Muscle of back (tissue), 13 donors: Measurements from ENCODE around the gene ACP4. TPM values are rescaled to one million over a fixed set of nuclear protein-coding genes. Genes with fewer than 3 reads are reported as not detected.
"Not testable (repeated sequence)": the region's sequence is repeated elsewhere in the genome, so short reads cannot be mapped to it uniquely, and the experiment has no call there.

ENCODE experiments used
- DNase-seq, 3 donors: peaks; one replicate each; pipeline versions ENCODE4 v3.0.0 to v3.0.0-alpha.2; 2013
- long read RNA-seq, 9 donors: transcript quantifications; one replicate each; lab custom pipeline, GENCODE V29; 2026
- polyA plus RNA-seq, 10 donors: library from polyadenylated mRNA; unstranded; fragments of 120-200 nt; gene quantifications; one replicate each; pipeline ENCODE4 v1.2.1, GENCODE V29; 2013; ENCODE audit not compliant: insufficient read length in 10 of 10

The ACP4 gene, protein sequence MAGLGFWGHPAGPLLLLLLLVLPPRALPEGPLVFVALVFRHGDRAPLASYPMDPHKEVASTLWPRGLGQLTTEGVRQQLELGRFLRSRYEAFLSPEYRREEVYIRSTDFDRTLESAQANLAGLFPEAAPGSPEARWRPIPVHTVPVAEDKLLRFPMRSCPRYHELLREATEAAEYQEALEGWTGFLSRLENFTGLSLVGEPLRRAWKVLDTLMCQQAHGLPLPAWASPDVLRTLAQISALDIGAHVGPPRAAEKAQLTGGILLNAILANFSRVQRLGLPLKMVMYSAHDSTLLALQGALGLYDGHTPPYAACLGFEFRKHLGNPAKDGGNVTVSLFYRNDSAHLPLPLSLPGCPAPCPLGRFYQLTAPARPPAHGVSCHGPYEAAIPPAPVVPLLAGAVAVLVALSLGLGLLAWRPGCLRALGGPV
- under 1 TPM in 4 of 10 donors, not detected in 6; 0.13 to 0.24 (median 0.16) TPM for polyA plus RNA-seq
- long read RNA-seq, donor 1: 0 reads
- long read RNA-seq, donor 2, partial matches to known transcripts: 25 of 25 reads
- long read RNA-seq, donor 2, other reads (novel, unspliced or antisense): 0 of 25 reads
- long read RNA-seq, donor 3: 0 reads
- long read RNA-seq, donor 4: 0 reads
- long read RNA-seq, donor 5: 0 reads
- long read RNA-seq, donor 6: 0 reads
- long read RNA-seq, donor 7: 0 reads
- long read RNA-seq, donor 8: 0 reads
- long read RNA-seq, donor 9: 0 reads

GRCh38 chr19:50790396-50790795 is at the start of gene ACP4:
TSS of gene ACP4 (plus strand) at chr19:50790415. CDS start at chr19:50790415, 0 bp downstream.
- no peak for DNase-seq

DNA sequence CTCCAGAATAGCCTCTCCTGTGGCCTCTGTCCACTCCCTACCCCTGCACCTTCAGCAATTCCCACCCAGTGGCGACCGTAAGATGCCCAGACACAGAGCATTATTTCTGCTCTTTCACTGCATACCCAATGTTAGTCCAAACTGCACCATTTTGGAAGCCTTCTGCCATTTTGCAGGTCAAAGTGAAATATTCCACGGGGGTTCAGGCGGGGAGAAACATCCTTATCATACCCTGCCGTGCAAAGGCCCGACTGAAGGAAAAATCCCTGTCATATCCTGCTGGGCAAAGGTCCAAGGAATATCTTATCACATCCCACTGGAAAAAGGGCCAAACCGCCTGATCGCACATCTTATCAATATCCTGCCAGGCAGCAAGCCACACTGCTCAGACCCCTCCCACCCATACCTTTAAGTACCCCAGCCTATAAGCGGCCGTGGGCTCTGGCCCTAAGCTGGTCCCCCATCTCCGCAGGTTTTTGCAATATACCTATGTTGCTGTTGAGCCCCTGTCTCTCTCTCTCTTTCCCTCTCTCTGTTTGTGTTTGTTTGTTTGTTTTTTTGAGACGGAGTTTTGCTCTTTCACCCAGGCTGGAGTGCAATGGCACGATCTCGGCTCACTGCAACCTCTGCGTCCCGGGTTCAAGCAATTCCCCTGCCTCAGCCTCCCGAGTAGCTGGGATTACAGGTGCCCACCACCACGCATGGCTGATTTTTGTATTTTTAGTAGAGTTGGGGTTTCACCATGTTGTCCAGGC is 48.9 kb upstream of the ACP4 start:
- DNase-seq: no peak

- DNase-seq: no peak
Observed at GRCh38 chr19:50743537-50743936, 46.7 kb upstream of the ACP4 start.

GRCh38 chr19:50745221-50745620 is 45.0 kb upstream of the ACP4 start:
- DNase-seq: no peak

- not testable (repeated sequence) for DNase-seq
Observed at GRCh38 chr19:50747141-50747540, 43.1 kb upstream of the ACP4 start.

DNA sequence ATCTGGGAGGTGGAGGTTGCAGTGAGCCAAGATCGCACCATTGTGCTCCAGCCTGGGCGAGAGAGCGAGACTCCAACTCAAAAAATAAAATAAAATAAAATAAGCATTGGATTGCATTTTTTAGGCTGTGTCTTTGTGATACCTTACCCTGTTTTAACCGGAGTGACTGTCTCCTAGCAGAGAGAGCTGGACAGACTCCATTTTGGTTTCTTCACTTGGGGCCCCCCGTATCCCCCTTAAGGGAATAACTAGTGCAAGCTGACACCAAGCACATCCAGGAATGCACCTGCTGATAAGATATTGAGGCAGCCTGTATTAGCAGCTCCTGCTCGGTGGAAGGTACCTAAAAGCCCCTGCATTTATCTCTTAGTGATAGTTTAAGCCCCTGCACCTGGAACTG is 40.7 kb upstream of the ACP4 start:
- no peak for DNase-seq

GRCh38 chr19:50750010-50750409 is 40.2 kb upstream of the ACP4 start:
- no peak for DNase-seq

DNA sequence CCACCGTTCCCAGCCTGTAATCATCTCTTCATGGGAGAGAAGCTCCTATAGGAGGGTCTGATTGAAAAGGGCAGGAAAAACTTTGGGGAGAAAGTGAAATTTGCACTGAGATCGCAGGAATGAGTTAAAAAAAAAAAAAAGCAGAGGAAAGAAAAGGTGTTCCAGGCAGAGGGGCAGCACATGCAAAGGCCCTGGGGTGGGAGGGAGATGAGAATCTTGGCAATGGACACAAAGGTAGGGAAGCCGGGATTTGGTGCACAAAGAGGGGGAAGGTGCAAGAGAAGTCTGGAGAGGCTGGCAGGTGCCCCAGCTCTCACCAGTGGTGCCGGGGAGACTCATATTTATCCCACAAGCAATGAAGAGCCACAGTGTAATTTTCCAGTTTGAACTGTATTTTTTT is 36.3 kb upstream of the ACP4 start:
- no peak for DNase-seq

DNA sequence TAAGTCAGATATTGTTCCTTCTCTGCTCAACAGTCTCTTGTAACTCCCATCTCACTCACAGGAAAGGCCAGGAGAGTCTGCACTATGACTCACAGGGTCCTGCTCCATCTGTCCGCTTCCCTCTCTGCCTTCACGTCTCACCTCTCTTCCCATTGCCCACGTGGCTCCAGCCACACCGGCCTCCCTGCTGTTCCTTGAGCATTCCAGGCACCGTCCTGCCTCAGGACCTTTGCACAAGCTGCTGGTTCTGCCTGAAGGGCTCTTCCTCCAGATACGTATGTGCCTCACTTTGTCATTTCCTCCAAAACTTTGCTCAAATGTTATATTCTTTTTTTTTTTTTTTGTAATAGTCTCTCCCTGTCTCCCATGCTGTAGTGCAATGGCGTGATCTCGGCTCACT is 34.0 kb upstream of the ACP4 start:
- not testable (repeated sequence) for DNase-seq

DNA sequence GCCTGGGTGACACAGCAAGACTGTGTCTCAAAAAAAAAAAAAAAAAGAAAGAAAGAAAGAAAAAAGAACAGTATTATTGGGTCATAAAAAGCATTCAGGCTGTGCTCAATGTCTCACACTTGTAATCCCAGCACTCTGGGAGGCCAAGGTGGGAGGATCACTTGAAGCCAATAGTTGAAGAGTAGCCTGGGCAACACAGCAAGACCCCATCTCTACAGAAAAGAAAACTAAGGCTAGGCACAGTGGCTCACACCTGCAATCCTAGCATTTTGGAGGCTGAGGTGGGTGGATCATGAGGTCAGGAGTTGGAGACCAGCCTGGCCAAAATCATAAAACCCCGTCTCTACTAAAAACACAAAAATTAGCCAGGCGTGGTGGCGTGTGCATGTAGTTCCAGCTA is 32.6 kb upstream of the ACP4 start:
- DNase-seq: not testable (repeated sequence)

DNA sequence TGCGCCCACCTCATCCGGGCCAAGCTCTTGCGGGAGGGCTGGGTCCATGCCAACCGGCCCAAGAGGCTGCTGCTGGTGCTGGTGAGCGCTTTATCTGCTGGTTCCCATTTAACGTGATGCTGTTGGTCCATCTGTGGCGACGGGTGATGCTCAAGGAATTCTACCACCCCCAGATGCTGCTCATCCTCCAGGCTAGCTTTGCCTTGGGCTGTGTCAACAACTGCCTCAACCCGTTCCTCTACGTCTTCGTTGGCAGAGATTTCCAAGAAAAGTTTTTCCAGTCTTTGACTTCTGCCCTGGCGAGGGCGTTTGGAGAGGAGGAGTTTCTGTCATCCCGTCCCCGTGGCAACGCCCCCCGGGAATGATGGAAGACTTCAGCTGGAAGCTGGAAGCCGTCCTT is 31.1 kb upstream of the ACP4 start:
- not testable (repeated sequence) for DNase-seq

DNA sequence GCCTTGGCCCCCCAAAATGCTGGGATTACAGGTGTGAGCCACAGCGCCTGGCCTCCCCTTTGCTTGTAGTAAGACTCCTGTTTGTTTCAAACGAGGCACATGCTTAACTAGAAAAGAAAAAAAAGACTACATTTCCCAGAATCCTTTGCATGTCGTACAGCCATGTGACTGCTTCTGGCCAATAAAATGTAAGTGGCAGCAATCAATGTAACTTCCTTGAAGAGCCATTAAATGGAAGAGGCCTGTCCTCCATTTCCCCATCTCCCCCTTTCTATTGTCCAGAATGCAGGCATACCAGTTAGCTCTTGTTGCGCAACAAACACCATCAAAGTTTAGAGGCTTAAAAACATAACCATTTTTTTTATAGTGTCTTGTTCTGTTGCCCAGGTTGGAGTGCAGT is 30.3 kb upstream of the ACP4 start:
- no peak for DNase-seq

- DNase-seq: not testable (repeated sequence)
Observed at GRCh38 chr19:50761501-50761900, 28.7 kb upstream of the ACP4 start.

GRCh38 chr19:50763521-50763920 is 26.7 kb upstream of the ACP4 start:
- DNase-seq: not testable (repeated sequence)

GRCh38 chr19:50764409-50764808 is 25.8 kb upstream of the ACP4 start:
- no peak for DNase-seq

DNA sequence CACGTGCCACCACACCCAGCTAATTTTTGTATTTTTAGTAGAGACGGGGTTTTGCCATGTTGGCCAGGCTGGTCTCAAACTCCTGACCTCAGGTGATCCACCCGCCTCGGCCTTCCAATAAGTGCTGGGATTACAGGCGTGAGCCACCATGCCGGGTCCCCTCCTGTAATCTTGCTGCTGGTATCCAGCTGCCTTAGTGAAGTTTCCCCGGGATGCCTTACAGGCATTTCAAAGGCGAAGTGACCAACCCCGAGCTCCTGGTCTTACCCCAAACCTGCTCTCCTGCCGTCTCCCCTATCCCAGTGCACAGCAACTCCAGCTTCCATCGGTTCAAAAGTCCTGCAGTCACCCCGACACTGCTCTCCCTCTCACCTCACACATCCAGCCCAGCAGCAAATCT is 23.5 kb upstream of the ACP4 start:
- DNase-seq: not testable (repeated sequence)

DNA sequence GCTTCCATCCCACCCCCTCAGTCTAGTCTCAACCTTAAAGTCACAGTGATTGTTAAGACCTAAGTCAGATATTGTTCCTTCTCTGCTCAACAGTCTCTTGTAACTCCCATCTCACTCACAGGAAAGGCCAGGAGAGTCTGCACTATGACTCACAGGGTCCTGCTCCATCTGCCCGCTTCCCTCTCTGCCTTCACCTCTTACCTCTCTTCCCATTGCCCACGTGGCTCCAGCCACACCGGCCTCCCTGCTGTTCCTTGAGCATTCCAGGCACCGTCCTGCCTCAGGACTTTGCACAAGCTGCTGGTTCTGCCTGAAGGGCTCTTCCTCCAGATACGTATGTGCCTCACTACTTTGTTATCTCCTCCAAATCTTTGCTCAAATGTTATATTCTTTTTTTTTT is 23.0 kb upstream of the ACP4 start:
- not testable (repeated sequence) for DNase-seq

DNA sequence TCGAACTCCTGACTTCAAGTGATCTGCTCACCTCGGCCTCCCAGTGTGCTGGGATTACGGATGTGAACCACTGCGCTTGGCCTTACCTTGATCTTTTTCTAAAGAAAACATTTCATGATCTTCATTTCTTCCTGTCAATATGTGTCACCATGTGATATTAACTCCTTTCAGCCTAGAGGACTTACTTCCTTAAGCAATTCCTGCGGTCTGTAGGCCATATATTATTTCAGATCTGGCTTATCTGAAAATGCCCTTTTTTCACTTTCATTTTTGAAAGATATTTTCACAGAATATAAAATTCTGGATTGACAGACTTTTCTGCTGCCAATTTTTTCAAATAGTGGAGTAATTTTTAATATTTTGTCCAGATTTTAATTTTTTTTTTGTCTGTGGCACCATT is 21.9 kb upstream of the ACP4 start:
- DNase-seq: no peak

DNA sequence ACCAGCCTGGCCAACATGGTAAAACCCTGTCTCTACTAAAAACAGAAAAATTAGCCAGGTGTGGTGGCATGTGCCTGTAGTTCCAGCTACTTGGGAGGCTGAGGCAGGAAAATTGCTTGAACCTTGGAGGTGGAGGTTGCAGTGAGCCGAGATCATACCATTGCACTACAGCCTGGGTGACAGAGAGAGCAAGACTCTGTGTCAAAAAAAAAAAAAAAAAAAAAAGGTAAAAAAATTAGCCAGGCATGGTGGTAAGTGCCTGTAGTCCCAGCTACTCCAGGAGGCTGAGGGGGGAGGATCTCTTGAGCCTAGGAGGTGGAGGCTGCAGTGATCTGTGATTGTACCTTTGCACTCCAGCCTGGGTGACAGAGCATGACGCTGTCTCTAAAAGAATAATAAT is 20.1 kb upstream of the ACP4 start, which contains the start of gene GPR32:
TSS of gene GPR32 (plus strand) at position 301 of the 400 bp plus-strand sequence. CDS start 137 bp downstream, outside the sequence.
- DNase-seq: not testable (repeated sequence)

GRCh38 chr19:50770888-50771287 is 19.3 kb upstream of the ACP4 start:
- no peak for DNase-seq

DNA sequence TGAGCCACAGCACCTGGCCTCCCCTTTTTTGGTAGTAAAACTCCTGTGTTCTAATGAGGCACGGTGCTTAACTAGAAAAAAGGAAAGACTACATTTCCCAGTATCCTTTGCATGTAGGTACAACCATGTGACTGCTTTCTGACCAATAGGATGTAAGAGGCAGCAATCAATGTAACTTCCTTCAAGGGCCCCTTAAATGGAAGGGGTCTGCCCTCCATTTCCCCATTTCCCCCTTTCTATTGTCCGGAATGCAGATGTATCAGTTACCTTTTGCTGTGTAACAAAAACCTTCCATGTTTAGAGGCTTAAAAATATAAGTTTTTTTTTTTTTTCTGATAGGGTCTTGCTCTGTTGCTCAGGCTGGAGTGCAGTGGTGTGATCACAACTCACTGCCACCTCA is 17.7 kb upstream of the ACP4 start:
- no peak for DNase-seq

GRCh38 chr19:50772912-50773311 is 17.3 kb upstream of the ACP4 start:
- not testable (repeated sequence) for DNase-seq
